HL-60 (cell line): ENCODE measurements around the gene EMC9.

Experiments used
- GABPA ChIP-seq: IDR thresholded peaks from 2 replicates; pipeline ENCODE4 v1.6.1; 2012; ENCODE audit warnings: low read depth
- POLR2AphosphoS5 ChIP-seq: IDR thresholded peaks from 2 replicates; pipeline ENCODE4 v1.6.1; 2012; ENCODE audit warnings: low read depth
- TF ChIP-seq, protein P1 (sequence below): IDR thresholded peaks from one replicate; pipeline ENCODE4 v1.5.1; 2011; ENCODE audit warnings: low read length, control low read depth, inconsistent platforms; ENCODE audit not compliant: insufficient read depth
- TF ChIP-seq, protein P2 (sequence below): IDR thresholded peaks from 2 replicates; pipeline ENCODE4 v1.6.1; 2012; ENCODE audit warnings: low read depth; ENCODE audit not compliant: insufficient replicate concordance

GRCh38 chr14:24122898-24123297 is 18.5 kb downstream of the EMC9 start:
- TF ChIP-seq, protein P1, sequence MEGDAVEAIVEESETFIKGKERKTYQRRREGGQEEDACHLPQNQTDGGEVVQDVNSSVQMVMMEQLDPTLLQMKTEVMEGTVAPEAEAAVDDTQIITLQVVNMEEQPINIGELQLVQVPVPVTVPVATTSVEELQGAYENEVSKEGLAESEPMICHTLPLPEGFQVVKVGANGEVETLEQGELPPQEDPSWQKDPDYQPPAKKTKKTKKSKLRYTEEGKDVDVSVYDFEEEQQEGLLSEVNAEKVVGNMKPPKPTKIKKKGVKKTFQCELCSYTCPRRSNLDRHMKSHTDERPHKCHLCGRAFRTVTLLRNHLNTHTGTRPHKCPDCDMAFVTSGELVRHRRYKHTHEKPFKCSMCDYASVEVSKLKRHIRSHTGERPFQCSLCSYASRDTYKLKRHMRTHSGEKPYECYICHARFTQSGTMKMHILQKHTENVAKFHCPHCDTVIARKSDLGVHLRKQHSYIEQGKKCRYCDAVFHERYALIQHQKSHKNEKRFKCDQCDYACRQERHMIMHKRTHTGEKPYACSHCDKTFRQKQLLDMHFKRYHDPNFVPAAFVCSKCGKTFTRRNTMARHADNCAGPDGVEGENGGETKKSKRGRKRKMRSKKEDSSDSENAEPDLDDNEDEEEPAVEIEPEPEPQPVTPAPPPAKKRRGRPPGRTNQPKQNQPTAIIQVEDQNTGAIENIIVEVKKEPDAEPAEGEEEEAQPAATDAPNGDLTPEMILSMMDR: no peak
- TF ChIP-seq, protein P2, sequence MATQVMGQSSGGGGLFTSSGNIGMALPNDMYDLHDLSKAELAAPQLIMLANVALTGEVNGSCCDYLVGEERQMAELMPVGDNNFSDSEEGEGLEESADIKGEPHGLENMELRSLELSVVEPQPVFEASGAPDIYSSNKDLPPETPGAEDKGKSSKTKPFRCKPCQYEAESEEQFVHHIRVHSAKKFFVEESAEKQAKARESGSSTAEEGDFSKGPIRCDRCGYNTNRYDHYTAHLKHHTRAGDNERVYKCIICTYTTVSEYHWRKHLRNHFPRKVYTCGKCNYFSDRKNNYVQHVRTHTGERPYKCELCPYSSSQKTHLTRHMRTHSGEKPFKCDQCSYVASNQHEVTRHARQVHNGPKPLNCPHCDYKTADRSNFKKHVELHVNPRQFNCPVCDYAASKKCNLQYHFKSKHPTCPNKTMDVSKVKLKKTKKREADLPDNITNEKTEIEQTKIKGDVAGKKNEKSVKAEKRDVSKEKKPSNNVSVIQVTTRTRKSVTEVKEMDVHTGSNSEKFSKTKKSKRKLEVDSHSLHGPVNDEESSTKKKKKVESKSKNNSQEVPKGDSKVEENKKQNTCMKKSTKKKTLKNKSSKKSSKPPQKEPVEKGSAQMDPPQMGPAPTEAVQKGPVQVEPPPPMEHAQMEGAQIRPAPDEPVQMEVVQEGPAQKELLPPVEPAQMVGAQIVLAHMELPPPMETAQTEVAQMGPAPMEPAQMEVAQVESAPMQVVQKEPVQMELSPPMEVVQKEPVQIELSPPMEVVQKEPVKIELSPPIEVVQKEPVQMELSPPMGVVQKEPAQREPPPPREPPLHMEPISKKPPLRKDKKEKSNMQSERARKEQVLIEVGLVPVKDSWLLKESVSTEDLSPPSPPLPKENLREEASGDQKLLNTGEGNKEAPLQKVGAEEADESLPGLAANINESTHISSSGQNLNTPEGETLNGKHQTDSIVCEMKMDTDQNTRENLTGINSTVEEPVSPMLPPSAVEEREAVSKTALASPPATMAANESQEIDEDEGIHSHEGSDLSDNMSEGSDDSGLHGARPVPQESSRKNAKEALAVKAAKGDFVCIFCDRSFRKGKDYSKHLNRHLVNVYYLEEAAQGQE: no peak
- 0 out of 2 replicates have a peak, but pooled peaks have one; percentile 16 for TF ChIP-seq POLR2AphosphoS5
- no peak for TF ChIP-seq GABPA
